Measurements from ENCODE around the gene DYNC1I1.

DYNC1I1 gene

GRCh38 chr7:95736635-95737034 lies 35.7 kb upstream of the DYNC1I1 start:
- TF ChIP-seq CTCF (conservative IDR thresholded peaks at IDR 0.05; ENCODE audit: low read depth, low read length): no peak
- no peak overlapping the region for H2AFZ ChIP-seq (ENCODE audit: low read depth)
- H4K20me1 ChIP-seq (ENCODE audit: insufficient read depth): no peaks in the 10 kb centered on the region
- H3K4me2 ChIP-seq: no peak overlapping the region
- no peak overlapping the region for H3K9ac ChIP-seq
- no peaks in the 10 kb centered on the region for H3K36me3 ChIP-seq (ENCODE audit: insufficient read depth)
- no peak overlapping the region for H3K4me3 ChIP-seq (IDR thresholded peaks at IDR 0.05; ENCODE audit: insufficient read depth, low read depth, low read length)
- H3K27me3 ChIP-seq (ENCODE audit: insufficient read depth, low read depth): no peaks in the 10 kb centered on the region
- no peaks in the 10 kb centered on the region for H3K4me1 ChIP-seq (ENCODE audit: low read depth, poor library complexity, severe bottlenecking)
- no peak overlapping the region for H3K27ac ChIP-seq
- no peaks in the 10 kb centered on the region for H3K79me2 ChIP-seq (ENCODE audit: insufficient read depth, low read depth)

- no peak overlapping the region for H3K9ac ChIP-seq
- no peaks in the 10 kb centered on the region for H3K36me3 ChIP-seq (ENCODE audit: insufficient read depth)
- no peak overlapping the region for H2AFZ ChIP-seq (ENCODE audit: low read depth)
- no peaks in the 10 kb centered on the region for H4K20me1 ChIP-seq (ENCODE audit: insufficient read depth)
- no peak for TF ChIP-seq CTCF (conservative IDR thresholded peaks at IDR 0.05; ENCODE audit: low read depth, low read length)
- no peak overlapping the region for H3K4me2 ChIP-seq
- H3K27me3 ChIP-seq (ENCODE audit: insufficient read depth, low read depth): no peaks in the 10 kb centered on the region
- H3K4me1 ChIP-seq (ENCODE audit: low read depth, poor library complexity, severe bottlenecking): no peaks in the 10 kb centered on the region
- no peaks in the 10 kb centered on the region for H3K79me2 ChIP-seq (ENCODE audit: insufficient read depth, low read depth)
- no peak overlapping the region for H3K4me3 ChIP-seq (IDR thresholded peaks at IDR 0.05; ENCODE audit: insufficient read depth, low read depth, low read length)
- no peak overlapping the region for H3K27ac ChIP-seq
These were observed 34.4 kb upstream of the DYNC1I1 start for GRCh38 chr7:95737828-95738505.

- no peak overlapping the region for H3K4me2 ChIP-seq
- H3K79me2 ChIP-seq (ENCODE audit: insufficient read depth, low read depth): no peaks in the 10 kb centered on the region
- H3K4me3 ChIP-seq (IDR thresholded peaks at IDR 0.05; ENCODE audit: insufficient read depth, low read depth, low read length): no peak overlapping the region
- H3K27ac ChIP-seq: no peak overlapping the region
- no peaks in the 10 kb centered on the region for H3K27me3 ChIP-seq (ENCODE audit: insufficient read depth, low read depth)
- no peak overlapping the region for H2AFZ ChIP-seq (ENCODE audit: low read depth)
- no peak for TF ChIP-seq CTCF (conservative IDR thresholded peaks at IDR 0.05; ENCODE audit: low read depth, low read length)
- no peaks in the 10 kb centered on the region for H3K36me3 ChIP-seq (ENCODE audit: insufficient read depth)
- no peaks in the 10 kb centered on the region for H4K20me1 ChIP-seq (ENCODE audit: insufficient read depth)
- no peaks in the 10 kb centered on the region for H3K4me1 ChIP-seq (ENCODE audit: low read depth, poor library complexity, severe bottlenecking)
- no peak overlapping the region for H3K9ac ChIP-seq
These were observed 23.3 kb upstream of the DYNC1I1 start for GRCh38 chr7:95749044-95749443.

GRCh38 chr7:95749515-95749914 lies 22.8 kb upstream of the DYNC1I1 start:
- H3K4me2 ChIP-seq: no peak overlapping the region
- H3K9ac ChIP-seq: no peak overlapping the region
- no peak overlapping the region for H2AFZ ChIP-seq (ENCODE audit: low read depth)
- no peaks in the 10 kb centered on the region for H4K20me1 ChIP-seq (ENCODE audit: insufficient read depth)
- no peak for TF ChIP-seq CTCF (conservative IDR thresholded peaks at IDR 0.05; ENCODE audit: low read depth, low read length)
- H3K79me2 ChIP-seq (ENCODE audit: insufficient read depth, low read depth): no peaks in the 10 kb centered on the region
- no peak overlapping the region for H3K4me3 ChIP-seq (IDR thresholded peaks at IDR 0.05; ENCODE audit: insufficient read depth, low read depth, low read length)
- H3K27ac ChIP-seq: no peak overlapping the region
- H3K27me3 ChIP-seq (ENCODE audit: insufficient read depth, low read depth): no peaks in the 10 kb centered on the region
- no peaks in the 10 kb centered on the region for H3K4me1 ChIP-seq (ENCODE audit: low read depth, poor library complexity, severe bottlenecking)
- H3K36me3 ChIP-seq (ENCODE audit: insufficient read depth): no peaks in the 10 kb centered on the region

All from KMS-11 (cell line).